WI38 (cell line): ENCODE data around the gene DCUN1D5.
"Not testable (repeated sequence)": the region's sequence is repeated elsewhere in the genome, so short reads cannot be mapped to it uniquely, and the experiment has no call there.

ENCODE experiments used
- H3K4me3 ChIP-seq: 2 replicates; pipeline ENCODE4 v1.5.1; 2011; ENCODE audit warnings: low read depth, mild to moderate bottlenecking, control low read depth, low read length
- TF ChIP-seq, protein P1 (sequence below): IDR thresholded peaks from 2 replicates; pipeline ENCODE4 v1.5.1; 2012; ENCODE audit warnings: low read depth, mild to moderate bottlenecking, control low read depth, low read length

Gene DCUN1D5

GRCh38 chr11:103043826-103044678, 47.9 kb downstream of the DCUN1D5 start:
- H3K4me3 ChIP-seq = no peak overlapping the region
- TF ChIP-seq, protein P1, sequence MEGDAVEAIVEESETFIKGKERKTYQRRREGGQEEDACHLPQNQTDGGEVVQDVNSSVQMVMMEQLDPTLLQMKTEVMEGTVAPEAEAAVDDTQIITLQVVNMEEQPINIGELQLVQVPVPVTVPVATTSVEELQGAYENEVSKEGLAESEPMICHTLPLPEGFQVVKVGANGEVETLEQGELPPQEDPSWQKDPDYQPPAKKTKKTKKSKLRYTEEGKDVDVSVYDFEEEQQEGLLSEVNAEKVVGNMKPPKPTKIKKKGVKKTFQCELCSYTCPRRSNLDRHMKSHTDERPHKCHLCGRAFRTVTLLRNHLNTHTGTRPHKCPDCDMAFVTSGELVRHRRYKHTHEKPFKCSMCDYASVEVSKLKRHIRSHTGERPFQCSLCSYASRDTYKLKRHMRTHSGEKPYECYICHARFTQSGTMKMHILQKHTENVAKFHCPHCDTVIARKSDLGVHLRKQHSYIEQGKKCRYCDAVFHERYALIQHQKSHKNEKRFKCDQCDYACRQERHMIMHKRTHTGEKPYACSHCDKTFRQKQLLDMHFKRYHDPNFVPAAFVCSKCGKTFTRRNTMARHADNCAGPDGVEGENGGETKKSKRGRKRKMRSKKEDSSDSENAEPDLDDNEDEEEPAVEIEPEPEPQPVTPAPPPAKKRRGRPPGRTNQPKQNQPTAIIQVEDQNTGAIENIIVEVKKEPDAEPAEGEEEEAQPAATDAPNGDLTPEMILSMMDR = no peak

DNA sequence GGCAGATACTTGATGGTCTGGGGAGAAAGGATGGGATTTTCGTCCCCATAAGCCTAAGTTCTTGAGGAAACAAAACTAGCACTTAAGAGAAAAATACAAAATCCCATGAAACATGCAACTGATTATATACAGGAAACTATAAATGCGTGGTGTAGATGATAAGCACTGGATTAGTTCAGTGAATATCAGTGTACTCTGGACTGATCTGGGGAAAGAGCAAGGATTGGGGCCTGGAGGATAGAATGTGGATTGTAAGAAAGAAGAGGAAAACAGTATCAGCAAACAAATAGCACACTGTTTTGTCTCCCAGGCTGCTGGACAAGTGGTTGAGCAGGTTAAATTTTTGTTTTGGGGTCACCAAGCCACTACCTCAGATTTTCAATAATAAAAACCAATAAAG, 49.8 kb downstream of the DCUN1D5 start:
- H3K4me3 ChIP-seq = no peak overlapping the region
- TF ChIP-seq, protein P1 = no peak

- TF ChIP-seq, protein P1 = peak; percentile 28; the same call in 1 of the 2 replicates
- H3K4me3 ChIP-seq = no peak overlapping the region
These were observed 56.0 kb downstream of the DCUN1D5 start for GRCh38 chr11:103035791-103036434.

- TF ChIP-seq, protein P1 = no peak
- H3K4me3 ChIP-seq = no peak overlapping the region
These were observed 56.7 kb downstream of the DCUN1D5 start for GRCh38 chr11:103035216-103035615.

DNA sequence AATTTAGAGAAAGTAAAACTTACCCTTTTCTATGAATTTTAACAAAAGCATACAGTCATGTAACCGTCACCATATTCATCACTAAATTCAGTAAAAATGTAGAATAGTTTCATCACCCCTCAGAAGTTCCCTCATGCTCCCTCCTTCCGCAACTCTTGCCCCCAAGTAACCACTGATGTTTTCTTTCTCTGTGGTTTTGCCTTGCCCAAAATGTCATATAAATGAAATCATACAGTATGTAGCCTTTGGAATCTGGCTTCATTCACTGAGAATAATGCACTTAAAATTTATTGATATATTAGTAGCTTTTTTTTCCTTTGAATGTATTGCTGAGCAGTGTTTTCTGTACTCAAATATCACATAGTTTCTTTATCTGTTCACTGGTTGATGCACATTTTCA, 60.1 kb downstream of the DCUN1D5 start:
- H3K4me3 ChIP-seq = no peak overlapping the region
- TF ChIP-seq, protein P1 = no peak

DNA sequence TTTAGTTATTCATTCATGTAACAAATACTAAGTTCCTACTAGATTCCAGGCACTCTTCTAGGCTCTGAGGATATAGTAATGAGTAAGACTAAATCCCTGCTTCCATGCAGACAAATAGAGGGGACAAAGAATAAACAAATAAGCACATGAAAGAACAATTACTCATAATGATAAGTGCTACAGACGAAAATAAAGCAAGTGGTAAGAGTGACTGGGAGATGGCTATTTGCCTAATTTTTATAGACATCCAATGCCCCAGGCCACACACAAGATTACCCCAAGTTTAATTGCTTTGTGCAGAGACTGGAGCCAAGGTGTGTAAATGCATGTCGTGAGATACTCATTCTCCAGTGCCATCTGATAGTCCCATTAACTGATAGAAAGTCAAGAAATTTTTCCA, 62.6 kb downstream of the DCUN1D5 start:
- H3K4me3 ChIP-seq = no peak overlapping the region
- TF ChIP-seq, protein P1 = no peak

- H3K4me3 ChIP-seq = not testable (repeated sequence)
These were observed 63.5 kb downstream of the DCUN1D5 start for GRCh38 chr11:103028304-103029020.
